Testis (tissue), 3 donors: ENCODE results near the gene CCL1. TPM values are rescaled to one million over a fixed set of nuclear protein-coding genes. Genes with fewer than 3 reads are reported as not detected.

Experiments
- DNase-seq: peaks from one replicate; pipeline ENCODE4 v3.0.0-alpha.2; 2019
- H3K27ac ChIP-seq, 2 donors: fragments of 200-600 bp; sonication (generic); one replicate each; pipeline ENCODE4 v1.5.1; 2019
- H3K27me3 ChIP-seq: fragments of 200-600 bp; sonication (generic); one replicate; pipeline ENCODE4 v1.5.1; 2019
- H3K36me3 ChIP-seq: fragments of 200-600 bp; sonication (generic); one replicate; pipeline ENCODE4 v1.5.1; 2017; ENCODE audit warnings: low read depth; ENCODE audit errors: missing control alignments
- H3K4me1 ChIP-seq: fragments of 200-600 bp; sonication (generic); one replicate; pipeline ENCODE4 v1.5.1; 2019
- H3K4me3 ChIP-seq, 2 donors: fragments of 200-600 bp; sonication (generic); one replicate each; pipeline ENCODE4 v1.5.1; 2017 to 2019
- H3K9me3 ChIP-seq: fragments of 200-600 bp; sonication (generic); one replicate; pipeline ENCODE4 v1.5.1; 2017
- POLR2A ChIP-seq: fragments of 450-650 bp; IDR thresholded peaks from one replicate; pipeline ENCODE4 v1.6.1; 2017; ENCODE audit warnings: antibody characterized with exemption, mild to moderate bottlenecking, moderate library complexity
- WGBS, 2 donors: methylation state at CpG; one replicate each; pipeline ENCODE4 v1.1.5; 2018; 5-methylcytosine and 5-hydroxymethylcytosine counted together
- intact Hi-C: fragments of 100-400 bp; cut with DNase I; formaldehyde crosslinking; loops from one replicate; pipeline ENCODE4 v1.15.1; 2023; ENCODE audit warnings: low total_unique reads
- polyA plus RNA-seq: library from polyadenylated mRNA; stranded (reverse); fragments of 350-450 nt; fragmentation: Illumina TruSeq; extraction: RNeasy Lipid Tissue Mini Kit (QIAGEN cat#74804); gene quantifications from one replicate; pipeline ENCODE4 v1.2.3, GENCODE V29; 2014; ENCODE audit warnings: low read depth, low replicate concordance; ENCODE audit not compliant: insufficient read depth
- total RNA-seq, 2 donors: library from RNA; depleted of rRNA; stranded (reverse); fragments of >200 nt; gene quantifications; one replicate each; pipeline ENCODE4 v1.2.3, GENCODE V29; 2016
- TF ChIP-seq, protein P1 (sequence below), 3 experiments: fragments of 450-650 bp in 2 of 3; fragments of 200-600 bp in 1 of 3; sonication (generic) in 1 of 3; IDR thresholded peaks; one replicate each; pipeline ENCODE4 v1.5.1; 2016 to 2019; ENCODE audit warnings: antibody characterized with exemption in 3 of 3, mild to moderate bottlenecking in 2 of 3, moderate library complexity in 1 of 3

CCL1 gene
- total and polyA plus RNA-seq, 3 donors from 2014 or later = 1.5 TPM; not detected in 2

GRCh38 chr17:34374457-34374856, 11.4 kb upstream of the CCL1 start:
- Histone ChIP-seq H3K4me3 (no peak overlapping the region), H3K9me3 (no peaks in the 10 kb centered on the region), H3K36me3 (no peaks in the 10 kb centered on the region), H3K27me3 (no peaks in the 10 kb centered on the region), H3K4me1 (no peaks in the 10 kb centered on the region), H3K27ac (no peak overlapping the region)
- TF ChIP-seq POLR2A = no peak
- TF ChIP-seq, protein P1, sequence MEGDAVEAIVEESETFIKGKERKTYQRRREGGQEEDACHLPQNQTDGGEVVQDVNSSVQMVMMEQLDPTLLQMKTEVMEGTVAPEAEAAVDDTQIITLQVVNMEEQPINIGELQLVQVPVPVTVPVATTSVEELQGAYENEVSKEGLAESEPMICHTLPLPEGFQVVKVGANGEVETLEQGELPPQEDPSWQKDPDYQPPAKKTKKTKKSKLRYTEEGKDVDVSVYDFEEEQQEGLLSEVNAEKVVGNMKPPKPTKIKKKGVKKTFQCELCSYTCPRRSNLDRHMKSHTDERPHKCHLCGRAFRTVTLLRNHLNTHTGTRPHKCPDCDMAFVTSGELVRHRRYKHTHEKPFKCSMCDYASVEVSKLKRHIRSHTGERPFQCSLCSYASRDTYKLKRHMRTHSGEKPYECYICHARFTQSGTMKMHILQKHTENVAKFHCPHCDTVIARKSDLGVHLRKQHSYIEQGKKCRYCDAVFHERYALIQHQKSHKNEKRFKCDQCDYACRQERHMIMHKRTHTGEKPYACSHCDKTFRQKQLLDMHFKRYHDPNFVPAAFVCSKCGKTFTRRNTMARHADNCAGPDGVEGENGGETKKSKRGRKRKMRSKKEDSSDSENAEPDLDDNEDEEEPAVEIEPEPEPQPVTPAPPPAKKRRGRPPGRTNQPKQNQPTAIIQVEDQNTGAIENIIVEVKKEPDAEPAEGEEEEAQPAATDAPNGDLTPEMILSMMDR (IDR thresholded peaks at IDR 0.05) = no peak
- intact Hi-C loops = no loop called here
- WGBS, 2 donors = 84 to 86% methylated on average over 5 of the region's 5 CpGs
- no peak for DNase-seq

DNA sequence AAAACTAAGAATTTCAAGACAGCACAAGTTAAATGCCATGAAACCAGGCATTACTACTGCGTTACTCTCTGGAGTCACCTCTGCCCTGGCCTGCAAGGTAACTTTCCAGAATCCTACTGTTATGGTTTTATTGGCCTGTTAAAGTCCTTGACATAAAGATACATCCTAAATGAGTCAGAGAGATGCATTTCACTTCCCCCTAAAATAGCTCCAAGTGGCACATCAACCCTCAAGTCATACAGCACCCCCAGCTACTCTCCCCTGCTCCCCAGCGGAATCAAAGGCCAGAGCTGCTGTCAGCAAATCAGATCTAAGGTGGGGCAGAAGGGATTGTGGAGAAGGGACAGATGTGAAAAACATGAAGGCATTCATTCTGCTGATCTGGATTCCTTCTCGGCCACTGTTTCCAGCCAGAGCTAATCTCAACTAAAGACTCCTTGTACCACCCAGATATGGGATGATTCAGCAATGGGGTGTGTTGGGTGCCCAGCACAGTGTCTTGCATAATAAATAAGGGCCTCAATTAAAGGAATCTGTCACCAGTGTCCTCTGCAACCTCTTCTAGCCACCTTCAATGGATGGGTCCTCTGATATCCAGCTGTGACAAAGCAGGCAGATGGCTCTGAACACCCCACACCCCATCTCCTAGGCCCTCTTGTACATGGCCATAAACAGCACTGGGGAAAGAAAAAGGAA, 8.5 kb upstream of the CCL1 start:
- H3K4me3 ChIP-seq = no peak overlapping the region
- WGBS, 2 donors = 89% methylated on average over 3 of the region's 3 CpGs
- intact Hi-C loops = no loop called here
- H3K36me3 ChIP-seq = no peaks in the 10 kb centered on the region
- no peak overlapping the region for H3K27ac ChIP-seq
- no peaks in the 10 kb centered on the region for H3K4me1 ChIP-seq
- DNase-seq = no peak
- TF ChIP-seq, protein P1 (IDR thresholded peaks at IDR 0.05) = no peak
- no peaks in the 10 kb centered on the region for H3K27me3 ChIP-seq
- H3K9me3 ChIP-seq = no peaks in the 10 kb centered on the region

DNA sequence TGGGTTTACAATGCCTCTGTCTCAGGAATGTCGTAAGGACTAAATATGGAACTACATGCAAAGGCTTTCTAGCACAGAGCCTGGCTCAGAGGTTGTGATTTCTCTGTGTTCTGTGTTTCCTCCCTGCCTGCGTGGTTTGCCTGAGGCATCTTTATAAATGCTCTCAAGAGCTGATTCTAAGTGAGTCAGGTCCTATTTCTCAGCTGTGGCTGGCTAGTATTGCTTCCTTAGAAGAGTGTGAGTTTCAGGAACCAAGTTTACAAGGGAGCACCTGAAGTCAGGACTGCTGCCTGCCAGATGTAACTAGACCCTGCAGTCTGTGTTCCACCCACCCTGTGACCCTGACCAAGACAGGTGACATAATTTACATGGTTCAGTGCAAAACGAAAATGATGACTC, 8.0 kb upstream of the CCL1 start:
- TF ChIP-seq POLR2A = no peak
- TF ChIP-seq, protein P1 (IDR thresholded peaks at IDR 0.05) = no peak
- intact Hi-C loops = no loop called here
- Histone ChIP-seq H3K27ac (no peak overlapping the region), H3K36me3 (no peaks in the 10 kb centered on the region), H3K4me1 (no peaks in the 10 kb centered on the region), H3K27me3 (no peaks in the 10 kb centered on the region), H3K9me3 (no peaks in the 10 kb centered on the region), H3K4me3 (no peak overlapping the region)
- WGBS, 2 donors = 84 to 86% methylated on average over 3 of the region's 3 CpGs
- DNase-seq = no peak

DNA sequence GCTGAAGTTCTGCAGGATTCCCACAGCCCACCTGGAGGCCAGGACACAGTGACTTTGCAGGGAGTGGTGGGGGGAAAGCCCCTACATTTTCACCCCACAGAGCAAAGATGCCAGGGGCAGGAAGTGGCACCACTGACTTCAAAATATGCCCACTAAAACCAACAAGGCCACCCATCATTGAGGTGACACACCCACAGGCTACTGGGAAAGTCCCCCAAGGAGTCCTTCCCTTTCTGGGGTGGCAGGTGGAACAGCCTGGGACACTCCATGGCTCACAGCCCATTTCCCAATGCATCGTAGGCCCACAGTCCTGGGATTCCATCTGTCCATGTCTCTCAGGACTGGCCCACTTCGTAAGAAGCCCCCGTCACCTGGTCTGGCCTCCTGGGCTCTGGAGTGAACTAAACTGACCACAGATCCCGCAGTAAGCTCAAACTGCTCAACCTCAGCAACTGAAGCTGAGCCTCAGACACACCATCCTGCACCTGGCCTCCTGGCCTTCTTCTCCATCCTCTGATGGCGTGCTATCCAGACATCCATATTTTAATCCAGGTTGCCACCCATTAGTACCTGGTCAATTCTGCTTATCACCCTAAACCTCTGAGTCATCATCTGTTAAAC, 7.5 kb upstream of the CCL1 start:
- Histone ChIP-seq H3K4me3 (no peak overlapping the region), H3K4me1 (no peaks in the 10 kb centered on the region), H3K27me3 (no peaks in the 10 kb centered on the region), H3K36me3 (no peaks in the 10 kb centered on the region), H3K27ac (no peak overlapping the region), H3K9me3 (no peaks in the 10 kb centered on the region)
- TF ChIP-seq, protein P1 (IDR thresholded peaks at IDR 0.05) = no peak
- TF ChIP-seq POLR2A = no peak
- intact Hi-C loops = no loop called here
- no peak for DNase-seq
- WGBS, 2 donors = 98 to 100% methylated on average over 1 to 5 of the region's 5 CpGs

- no peak for TF ChIP-seq POLR2A
- TF ChIP-seq, protein P1 (IDR thresholded peaks at IDR 0.05) = no peak
- Histone ChIP-seq H3K27me3 (no peaks in the 10 kb centered on the region), H3K9me3 (no peaks in the 10 kb centered on the region), H3K36me3 (no peaks in the 10 kb centered on the region), H3K4me1 (no peaks in the 10 kb centered on the region), H3K27ac (no peak overlapping the region), H3K4me3 (no peak overlapping the region)
- 83 to 95% methylated on average over 3 of the region's 3 CpGs for WGBS, 2 donors
- intact Hi-C loops = no loop called here
- DNase-seq = no peak
These were observed 6.5 kb upstream of the CCL1 start for GRCh38 chr17:34369571-34369970.
